Left colon (tissue), 2 donors: ENCODE results near the gene IGF1R. TPM values are rescaled to one million over a fixed set of nuclear protein-coding genes. Genes with fewer than 3 reads are reported as not detected.
A peak's percentile ranks its signal among the peaks of the same experiment; 100 is the strongest.

Source experiments
- ATAC-seq: fragments of 200-7000 bp; cut with Tn5 transposase; one replicate; pipeline ENCODE4 v1.9.1; 2020; ENCODE audit warnings: mild to moderate bottlenecking, moderate library complexity
- DNase-seq, 2 donors: peaks; one replicate each; pipeline ENCODE4 v3.0.0-alpha.2; 2020
- intact Hi-C, 2 donors: fragments of 100-400 bp; cut with DNase I in 1 of 2; cut with micrococcal nuclease in 1 of 2; formaldehyde crosslinking; loops; one replicate each; pipeline versions ENCODE4 v1.11.2 to v1.14.0; 2022; cut with DNase I, micrococcal nuclease
- total RNA-seq, 2 donors: library from RNA; stranded (reverse); fragmentation: NEBNext Ultra II Directional; extraction: Animal tissue kit (Norgen Biotek cat#: 25700); gene quantifications; one replicate each; pipeline ENCODE4 v1.2.1, GENCODE V29; 2021
- donor health status: DM: no; HTN: no; CAD: no.
- donor health status: DM: yes; HTN: yes; CAD: no.

IGF1R gene
- total RNA-seq, 2 donors from 2014 or later = 40.2 to 42.0 TPM

DNA sequence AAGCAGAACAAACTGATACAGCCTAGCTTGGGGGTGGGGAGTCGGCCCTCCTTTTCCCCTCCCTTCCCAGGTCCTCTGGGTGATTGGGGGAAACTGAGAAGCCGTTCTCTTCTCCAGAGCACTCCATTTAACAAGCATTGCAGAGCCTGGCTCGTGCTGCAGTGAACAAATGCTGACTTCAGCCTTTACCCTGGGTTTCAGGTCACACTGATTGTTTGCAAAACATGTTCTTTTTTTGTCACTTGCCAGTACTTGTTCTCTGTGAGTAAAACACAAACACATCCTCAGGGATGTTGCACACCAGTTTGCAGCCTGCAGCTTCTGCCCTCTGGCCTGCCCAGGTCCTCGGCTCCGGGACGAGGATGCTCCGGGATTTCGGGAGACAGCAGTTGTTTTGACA, 226.4 kb downstream of the IGF1R start:
- intact Hi-C loops = no loop called here
- no peak for DNase-seq
- no peak for ATAC-seq

DNA sequence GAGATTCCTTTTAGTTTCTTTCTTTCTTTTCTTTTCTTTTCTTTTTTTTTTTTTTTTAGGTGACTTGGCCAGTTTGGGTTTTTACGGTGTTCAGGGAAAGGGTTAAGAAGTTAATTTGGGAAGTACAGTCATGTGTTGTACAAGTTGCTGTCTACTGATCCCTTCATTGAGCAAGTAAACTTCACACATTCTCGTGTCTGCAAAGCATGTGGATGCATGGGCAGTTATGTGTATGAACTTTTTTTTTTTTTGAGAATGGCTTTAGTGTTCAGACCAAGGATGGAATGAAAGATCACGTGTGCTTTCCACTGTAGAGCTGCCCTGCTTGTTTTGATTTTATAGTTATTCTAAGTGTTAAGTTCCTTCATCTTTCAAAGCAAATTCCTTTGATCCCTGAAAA, 227.0 kb downstream of the IGF1R start:
- ATAC-seq = no peak
- DNase-seq = no peak
- intact Hi-C loops = no loop called here

DNA sequence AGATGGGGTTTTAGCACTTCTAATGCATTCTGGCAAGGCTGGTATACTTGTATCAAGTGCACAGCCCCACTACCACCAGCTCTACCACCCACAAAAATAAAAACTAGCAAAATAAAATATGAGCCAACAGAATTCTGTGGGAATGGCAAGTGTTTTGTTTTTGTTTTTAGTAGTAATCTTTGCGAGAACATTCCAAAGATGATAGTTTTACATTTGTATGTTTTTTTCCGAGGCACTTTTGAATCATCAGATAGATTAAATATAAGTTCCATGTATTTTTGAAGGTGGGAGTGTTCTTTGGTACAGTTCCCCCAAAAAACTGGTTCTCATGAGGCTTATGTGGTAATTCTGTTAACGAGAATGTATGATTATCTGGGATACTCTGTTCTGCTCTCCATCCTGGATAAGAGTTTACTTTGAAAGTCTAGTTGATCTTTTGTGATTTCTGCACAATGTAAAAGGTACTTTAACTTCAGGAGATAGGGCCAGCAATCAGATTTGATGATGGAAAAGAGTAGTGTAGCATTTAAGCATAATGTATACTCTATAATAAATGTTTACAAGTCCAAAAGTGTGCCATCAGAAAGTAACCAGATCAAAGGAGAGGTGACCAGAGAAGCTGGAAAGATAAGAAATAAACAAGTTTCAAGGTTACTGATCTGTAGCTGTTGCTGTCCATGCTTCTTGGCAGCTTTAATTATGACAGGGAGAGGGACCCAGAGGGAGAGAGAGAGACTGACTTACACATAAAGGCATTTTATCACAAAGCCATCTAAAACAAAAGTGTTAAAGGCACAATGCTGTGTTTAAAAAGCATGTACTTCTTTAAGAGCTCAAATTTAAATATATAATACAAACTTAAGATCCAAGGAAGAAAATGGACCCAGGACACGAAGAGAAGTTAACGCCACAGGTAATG, 228.4 kb downstream of the IGF1R start:
- ATAC-seq (no peak), DNase-seq (no peak)
- intact Hi-C loops = no loop called here

DNA sequence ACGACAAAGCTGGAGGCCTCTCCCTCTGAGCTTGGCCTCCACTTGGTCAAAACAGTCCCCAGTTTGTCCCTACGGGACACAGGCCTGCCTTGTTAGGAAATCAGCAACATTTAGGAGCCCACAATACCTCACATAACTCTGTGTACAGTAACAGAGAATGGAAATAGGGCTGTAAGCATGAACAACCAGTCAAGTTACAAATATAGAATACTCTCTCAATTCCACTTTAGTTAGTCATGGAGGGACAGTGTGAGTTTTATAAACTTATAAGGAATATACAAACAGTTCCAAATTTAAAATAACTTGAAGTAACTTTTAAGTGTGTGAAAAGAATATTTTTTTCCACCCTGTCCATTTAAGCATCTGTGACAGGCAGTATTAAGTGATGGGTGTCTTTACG, 229.8 kb downstream of the IGF1R start:
- ATAC-seq (no peak), DNase-seq (no peak)
- intact Hi-C loops = no loop called here

DNA sequence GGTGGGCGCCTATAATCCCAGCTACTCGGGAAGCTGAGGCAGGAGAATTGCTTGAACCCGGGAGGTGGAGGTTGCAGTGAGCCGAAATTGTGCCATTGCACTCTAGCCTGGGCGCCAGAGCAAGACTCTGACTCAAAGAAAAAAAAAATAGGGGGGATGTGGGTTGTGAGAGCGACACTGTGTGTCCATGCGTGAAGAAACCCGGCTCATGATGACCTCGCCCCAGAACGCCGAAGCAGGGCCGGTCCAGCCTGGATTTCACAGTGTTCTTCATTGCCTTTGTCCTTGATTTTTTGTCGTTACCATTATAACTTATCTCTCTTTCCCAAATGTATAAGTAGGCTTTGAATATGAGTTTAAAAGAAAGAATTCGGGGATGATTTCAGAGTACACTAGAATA, 230.5 kb downstream of the IGF1R start:
- ATAC-seq (no peak), DNase-seq (no peak)
- intact Hi-C loops = no loop called here

DNA sequence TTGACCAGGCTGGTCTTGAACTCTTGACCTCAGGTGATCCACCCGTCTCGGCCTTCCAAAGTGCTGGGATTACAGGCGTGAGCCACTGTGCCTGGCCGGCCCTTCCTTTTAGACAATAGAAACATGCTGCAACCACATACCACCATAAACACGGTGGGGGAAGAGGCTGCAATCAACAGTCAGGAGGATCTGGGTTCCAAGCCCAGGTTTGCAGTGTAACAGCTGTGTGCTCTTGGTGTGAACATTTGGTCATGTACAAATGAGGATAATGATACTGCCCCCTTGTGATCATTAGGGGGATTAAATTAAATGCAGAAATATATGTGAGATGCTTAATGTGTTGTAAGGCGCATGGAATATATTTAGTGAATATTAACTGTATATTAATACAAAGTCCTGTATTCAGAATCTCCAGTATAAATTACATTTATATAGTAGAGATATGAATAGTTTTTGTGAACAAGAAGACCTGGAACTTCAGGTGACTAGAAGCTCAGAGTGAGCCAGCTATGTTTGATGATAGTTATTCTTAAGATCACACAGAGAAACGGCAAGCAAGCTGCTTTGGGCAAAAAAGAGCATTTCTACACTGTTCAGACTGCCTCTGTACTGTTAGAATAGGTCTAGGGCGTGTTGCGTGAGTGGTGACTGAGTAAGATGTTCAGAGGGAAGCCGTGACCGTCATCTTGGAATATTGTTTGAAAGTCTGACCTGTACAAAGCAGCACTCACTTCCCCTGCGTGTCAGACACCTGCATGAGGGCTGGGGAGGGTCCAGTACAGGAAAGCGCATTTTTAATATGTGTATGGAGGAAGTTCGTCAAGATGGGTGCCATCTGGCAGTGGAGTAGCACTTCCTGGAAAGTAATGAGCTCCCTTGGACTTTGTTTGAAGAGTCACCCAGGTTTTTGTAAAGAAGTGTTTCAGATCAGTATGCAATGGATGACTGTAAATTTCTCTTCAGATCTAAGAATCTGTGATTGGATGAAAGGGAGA, 233.5 kb downstream of the IGF1R start:
- peak; percentile 26 for ATAC-seq
- DNase-seq = peak in 1 of 2 donors; percentile 15
- intact Hi-C loops = no loop called here

DNA sequence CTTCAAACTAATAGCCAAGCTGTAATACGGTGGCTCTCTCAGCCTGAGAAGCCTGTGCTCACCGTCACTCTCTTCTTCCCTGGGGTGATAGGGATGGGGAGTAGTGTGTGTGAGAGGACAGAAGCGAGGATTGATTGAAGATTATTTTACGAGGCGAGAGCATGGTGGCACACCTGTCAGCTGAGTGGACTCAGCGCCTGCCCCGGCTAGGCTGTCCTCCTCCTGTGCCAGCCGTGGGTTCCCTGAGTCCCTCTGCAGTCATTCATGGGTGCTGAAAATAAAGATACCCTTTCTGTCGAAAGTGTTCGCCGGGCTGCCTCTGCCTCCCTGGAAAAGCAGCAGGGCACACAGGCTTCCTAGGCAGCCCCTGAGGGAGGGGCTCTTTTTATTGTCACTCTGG, 235.1 kb downstream of the IGF1R start:
- no peak for DNase-seq
- intact Hi-C loops = no loop called here
- no peak for ATAC-seq

DNA sequence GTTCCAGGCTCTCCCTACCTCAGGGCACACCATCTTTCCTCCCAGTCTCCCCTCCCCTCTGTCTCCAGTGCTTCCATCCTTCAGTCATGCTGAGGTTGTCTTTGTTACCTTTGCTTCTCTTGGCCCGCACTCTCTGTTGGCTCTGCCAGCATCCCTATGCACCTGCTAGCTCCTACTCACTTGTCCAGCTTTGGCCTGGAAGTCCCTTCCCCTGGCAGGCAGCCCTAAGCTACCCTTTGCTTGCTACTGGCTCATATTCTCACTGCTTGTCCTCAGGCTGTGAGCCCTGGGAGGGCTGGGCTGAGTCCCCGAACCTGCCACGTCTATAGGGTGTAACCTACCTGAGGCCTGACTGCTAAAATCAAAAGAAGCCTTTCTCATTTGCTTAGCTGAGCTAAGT, 236.6 kb downstream of the IGF1R start:
- DNase-seq (no peak), ATAC-seq (no peak)
- intact Hi-C loops = no loop called here

DNA sequence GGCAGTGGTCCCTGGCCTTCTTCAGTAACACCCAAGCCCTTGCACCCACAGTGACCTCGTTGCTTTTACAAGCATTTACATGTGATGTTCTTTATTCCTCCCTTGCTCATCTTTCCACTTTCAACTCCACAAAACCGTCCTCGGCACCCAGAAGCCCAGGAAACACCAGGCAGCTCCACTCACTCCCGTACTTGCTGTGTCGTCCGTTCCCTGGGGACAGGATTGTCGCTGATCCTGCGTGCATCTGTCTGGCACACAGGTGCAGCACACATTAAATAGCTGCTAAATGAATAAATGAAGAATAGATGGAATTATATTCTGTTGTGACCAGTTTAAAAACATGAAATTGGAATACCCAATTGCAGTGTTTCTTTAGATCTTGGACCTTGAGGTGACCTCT, 239.6 kb downstream of the IGF1R start:
- no peak for ATAC-seq
- no peak for DNase-seq
- intact Hi-C loops = no loop called here

DNA sequence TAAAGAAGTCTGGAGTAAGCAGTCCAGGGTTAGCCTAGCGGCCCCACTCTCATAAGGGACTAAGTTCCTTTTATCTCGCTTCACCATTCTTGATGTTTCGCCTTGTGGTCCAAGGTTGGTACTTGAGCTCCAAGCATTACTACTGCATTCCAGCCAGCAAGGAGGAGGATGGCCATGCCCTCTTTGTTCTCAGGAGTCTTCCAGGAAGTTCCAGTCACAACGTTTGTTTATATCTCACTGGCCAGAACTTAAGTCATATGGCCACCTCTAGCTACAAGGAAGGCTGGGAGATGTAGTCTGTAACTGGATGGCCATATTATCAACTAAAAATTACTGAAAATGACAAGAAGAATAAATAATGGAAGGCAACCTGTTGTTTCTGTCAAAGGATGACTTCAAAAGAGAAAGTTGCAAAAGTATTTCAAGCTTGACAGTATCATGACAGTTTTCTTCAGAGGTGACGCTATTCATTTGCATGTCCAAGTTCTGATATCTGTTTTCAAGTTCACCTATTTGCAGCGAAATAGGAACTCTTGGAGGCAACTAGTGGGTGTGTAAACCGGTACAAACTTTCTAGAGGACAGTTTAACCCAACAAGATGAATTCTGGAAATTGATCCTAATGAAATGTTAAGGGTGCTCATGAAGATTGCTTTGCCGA, 240.6 kb downstream of the IGF1R start:
- ATAC-seq (peak; percentile 84), DNase-seq (no peak)
- intact Hi-C loops = no loop called here

DNA sequence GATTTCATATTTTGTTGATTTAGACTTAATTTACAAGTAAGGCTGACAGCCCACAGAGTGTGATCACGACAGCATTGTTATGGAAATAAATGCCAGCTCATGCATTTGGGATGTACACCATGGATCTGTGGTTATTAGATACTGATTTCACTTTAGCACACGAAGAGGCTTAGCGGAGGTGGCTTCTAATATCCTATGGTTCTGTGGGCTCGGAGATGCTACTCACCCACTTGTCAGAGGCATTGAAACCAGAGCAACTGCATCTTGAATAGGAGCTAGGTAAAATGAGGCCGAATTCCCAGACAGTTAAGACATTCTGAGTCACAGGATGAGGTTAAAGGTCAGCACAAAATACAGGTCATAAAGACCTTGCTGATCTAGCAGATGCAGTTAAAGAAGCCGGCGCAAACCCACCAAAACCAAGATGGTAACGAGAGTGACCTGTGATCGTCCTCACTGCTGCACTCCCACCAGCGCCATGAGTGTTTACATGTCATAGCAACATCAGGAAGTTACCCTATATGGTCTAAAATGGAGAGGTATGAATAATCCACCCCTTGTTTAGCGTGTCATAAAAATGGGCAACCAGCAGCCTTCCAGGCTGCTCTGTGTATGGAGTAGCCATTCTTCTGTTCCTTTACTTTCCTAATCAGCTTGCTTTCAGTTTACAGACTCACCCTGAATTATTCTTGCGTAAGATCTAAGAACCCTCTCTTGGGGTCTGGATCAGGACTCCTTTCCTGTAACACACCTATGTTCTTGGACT, 241.8 kb downstream of the IGF1R start:
- ATAC-seq = peak; percentile 40
- intact Hi-C loops = no loop called here
- DNase-seq = no peak

DNA sequence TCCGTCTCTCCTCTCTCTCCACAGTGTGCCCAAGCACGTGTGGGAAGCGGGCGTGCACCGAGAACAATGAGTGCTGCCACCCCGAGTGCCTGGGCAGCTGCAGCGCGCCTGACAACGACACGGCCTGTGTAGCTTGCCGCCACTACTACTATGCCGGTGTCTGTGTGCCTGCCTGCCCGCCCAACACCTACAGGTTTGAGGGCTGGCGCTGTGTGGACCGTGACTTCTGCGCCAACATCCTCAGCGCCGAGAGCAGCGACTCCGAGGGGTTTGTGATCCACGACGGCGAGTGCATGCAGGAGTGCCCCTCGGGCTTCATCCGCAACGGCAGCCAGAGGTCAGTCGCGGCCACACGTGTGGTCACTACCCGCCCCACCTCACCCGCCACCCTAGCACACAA, 243.0 kb downstream of the IGF1R start:
- intact Hi-C loops = no loop called here
- ATAC-seq = no peak
- no peak for DNase-seq

DNA sequence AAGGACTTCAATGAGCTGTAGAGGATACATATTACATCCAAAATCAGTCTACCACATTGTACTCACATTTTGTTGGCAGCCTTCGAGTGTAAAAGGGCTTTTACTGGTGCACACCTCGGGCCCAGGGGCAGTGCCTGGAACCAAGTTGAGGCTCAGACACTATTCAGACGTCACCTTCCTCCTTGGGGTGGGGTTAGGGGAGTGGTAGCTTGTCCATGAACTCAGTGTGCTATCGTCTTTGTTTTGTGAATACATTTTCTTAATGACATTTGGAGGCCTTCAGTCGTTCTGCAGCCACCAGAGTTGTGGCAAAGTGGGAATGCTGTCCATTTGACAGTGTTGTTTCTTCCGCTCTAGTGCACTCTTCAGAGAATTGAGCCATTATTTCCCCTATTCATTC, 245.1 kb downstream of the IGF1R start:
- ATAC-seq = peak; percentile 58
- intact Hi-C loops = no loop called here
- no peak for DNase-seq

DNA sequence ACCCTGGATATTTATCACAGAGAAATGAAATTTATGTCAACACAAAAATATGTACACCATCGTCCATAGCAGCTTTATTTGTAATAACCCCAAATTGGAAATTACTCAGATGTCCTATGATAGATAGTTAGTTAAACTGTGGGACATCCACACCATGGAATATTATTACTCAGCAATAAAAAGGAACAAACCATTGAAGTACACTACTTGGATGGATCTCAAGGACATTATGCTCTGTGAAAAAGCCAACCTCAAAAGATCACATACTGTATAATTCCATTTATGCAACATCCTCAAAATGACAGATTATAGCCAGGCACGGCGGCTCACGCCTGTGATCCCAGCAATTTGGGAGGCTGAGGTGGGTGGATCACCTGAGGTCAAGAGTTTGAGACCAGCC, 246.0 kb downstream of the IGF1R start:
- DNase-seq (no peak), ATAC-seq (no peak)
- intact Hi-C loops = no loop called here

DNA sequence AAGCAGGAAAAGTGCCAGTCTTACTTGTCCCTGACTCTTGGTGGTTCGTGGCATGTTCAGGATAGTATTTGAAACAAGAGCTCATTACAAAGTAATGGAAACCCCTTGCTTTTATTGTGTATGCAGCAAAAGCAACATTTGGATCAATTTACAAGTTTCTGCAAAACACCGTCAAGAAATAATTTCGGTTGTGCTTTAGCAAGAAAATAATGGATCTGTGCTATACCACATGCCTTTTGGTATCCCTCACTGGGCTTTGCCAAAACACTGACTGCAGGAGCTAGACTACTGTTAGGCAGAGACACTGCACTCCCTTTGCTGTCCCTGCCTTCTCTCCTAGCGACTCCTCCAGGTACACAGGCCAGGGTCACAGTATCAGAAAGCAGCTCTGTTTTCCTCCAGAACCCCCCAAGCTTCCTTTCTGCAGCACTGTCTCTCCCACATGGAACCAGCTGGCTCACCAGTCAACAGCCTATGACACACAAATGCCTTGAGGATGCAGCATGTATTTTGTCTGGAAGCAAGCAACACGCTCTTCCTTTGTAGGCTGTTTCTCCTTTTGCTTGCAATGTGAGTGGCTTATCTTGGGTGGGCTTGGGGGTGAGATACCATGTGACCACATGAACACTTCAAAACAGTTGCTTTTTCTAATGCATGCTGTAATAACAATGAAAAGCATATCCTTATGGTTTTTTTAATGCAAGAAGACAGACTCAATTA, 247.8 kb downstream of the IGF1R start:
- ATAC-seq (no peak), DNase-seq (no peak)
- intact Hi-C loops = no loop called here

DNA sequence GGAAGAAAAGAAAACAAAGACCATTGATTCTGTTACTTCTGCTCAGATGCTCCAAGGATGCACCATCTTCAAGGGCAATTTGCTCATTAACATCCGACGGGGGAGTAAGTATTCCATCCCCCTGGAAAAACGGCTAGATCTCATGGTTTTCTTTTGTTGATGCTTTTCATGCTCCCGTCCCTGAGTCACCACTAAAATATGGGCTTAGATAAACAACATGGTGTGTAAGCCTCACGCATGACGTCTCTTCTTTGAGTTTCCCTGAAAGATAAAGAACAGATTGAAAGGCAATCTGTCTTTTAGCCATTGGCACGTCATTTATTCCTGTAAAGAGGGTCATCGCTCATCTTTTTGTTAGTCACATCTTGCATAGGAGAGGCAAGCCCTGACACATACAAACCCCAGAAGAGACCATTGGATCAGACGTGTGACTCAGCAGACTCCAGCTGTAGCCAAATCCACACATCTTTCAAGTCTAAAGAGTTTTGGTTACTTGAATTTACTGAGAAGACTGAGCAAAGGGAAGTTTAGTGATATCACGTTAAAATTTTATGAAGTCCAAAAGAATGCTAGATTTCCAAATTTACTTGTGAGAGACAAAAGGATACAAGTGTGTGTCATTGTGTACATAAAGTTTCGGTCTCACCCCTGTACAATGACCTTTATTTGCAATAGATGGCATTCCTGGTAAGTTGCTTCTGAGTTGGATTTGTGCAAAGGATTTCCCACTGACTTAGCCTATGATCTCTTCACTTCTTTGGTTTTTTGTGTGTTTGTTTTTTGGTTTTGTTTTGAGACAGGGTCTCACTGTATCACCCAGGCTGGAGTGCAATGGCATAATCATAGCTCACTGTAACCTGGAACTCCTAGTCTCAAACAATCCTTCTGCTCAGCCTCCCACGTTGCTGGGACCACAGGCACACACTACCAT, 248.7 kb downstream of the IGF1R start:
- ATAC-seq = peak; percentile 14
- DNase-seq = no peak
- intact Hi-C loops = no loop called here

DNA sequence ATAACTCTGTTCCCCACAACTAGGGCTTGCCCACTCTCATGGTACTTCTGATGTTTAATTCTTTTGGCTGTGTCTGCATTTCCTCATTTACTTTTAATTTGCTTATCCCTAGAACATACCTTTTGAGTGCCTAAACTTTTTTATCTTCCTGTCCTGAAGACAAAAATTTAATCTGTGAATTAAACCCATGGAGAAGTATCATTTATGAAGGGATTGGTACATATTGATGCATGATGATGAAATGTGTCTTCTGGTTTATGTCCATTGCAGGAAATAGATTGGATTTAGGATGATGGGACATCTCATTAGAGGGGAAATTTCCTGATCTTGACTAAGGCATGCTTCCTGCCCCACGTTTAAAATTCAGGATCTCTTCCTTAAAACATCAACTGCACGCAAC, 249.8 kb downstream of the IGF1R start:
- no peak for DNase-seq
- intact Hi-C loops = no loop called here
- no peak for ATAC-seq
